GM23338 (cell line): ENCODE results near the gene CFAP251. TPM values are rescaled to one million over a fixed set of nuclear protein-coding genes. Genes with fewer than 3 reads are reported as not detected.

Source experiments
- ATAC-seq: fragments of 200-7000 bp; cut with Tn5 transposase; 3 replicates; pipeline ENCODE4 v1.9.1; 2020
- DNase-seq: peaks from one replicate; pipeline ENCODE4 v3.0.0-alpha.2; 2015; ENCODE audit warnings: low spot score
- H2AFZ ChIP-seq: fragments of 200-600 bp; sonication (generic); 2 replicates; pipeline ENCODE4 v1.8.0; 2016; ENCODE audit warnings: antibody characterized with exemption, mild to moderate bottlenecking, moderate library complexity
- H3F3A ChIP-seq: fragments of 200-600 bp; sonication (generic); replicated peaks from 2 replicates; pipeline ENCODE4 v1.8.0; 2017; ENCODE audit warnings: antibody characterized with exemption, mixed run types, low read depth
- H3K27ac ChIP-seq: fragments of 200-600 bp; sonication (generic); 2 replicates; pipeline ENCODE4 v1.6.1; 2016; ENCODE audit warnings: low read depth
- H3K27me3 ChIP-seq: fragments of 200-600 bp; sonication (generic); 2 replicates; pipeline ENCODE4 v1.8.0; 2016; ENCODE audit warnings: mild to moderate bottlenecking, mixed run types, moderate library complexity; ENCODE audit not compliant: insufficient read depth
- H3K36me3 ChIP-seq: fragments of 200-600 bp; sonication (generic); 2 replicates; pipeline ENCODE4 v1.8.0; 2016; ENCODE audit warnings: mild to moderate bottlenecking; ENCODE audit not compliant: insufficient read depth
- H3K4me1 ChIP-seq: fragments of 200-600 bp; sonication (generic); 2 replicates; pipeline ENCODE4 v1.8.0; 2016; ENCODE audit warnings: mild to moderate bottlenecking, moderate library complexity; ENCODE audit not compliant: insufficient read depth
- H3K4me2 ChIP-seq: fragments of 200-600 bp; sonication (generic); 2 replicates; pipeline ENCODE4 v1.7.1; 2017; ENCODE audit warnings: mixed run types
- H3K4me3 ChIP-seq: fragments of 200-600 bp; sonication (generic); 2 replicates; pipeline ENCODE4 v1.6.1; 2016; ENCODE audit warnings: mixed run types
- H3K79me2 ChIP-seq: fragments of 200-600 bp; sonication (generic); replicated peaks from 2 replicates; pipeline ENCODE4 v1.8.0; 2017; ENCODE audit warnings: mild to moderate bottlenecking; ENCODE audit not compliant: insufficient read depth
- H3K9me2 ChIP-seq: fragments of 200-600 bp; sonication (generic); 2 replicates; pipeline ENCODE4 v1.8.0; 2017; ENCODE audit not compliant: insufficient read depth
- H4K20me1 ChIP-seq: fragments of 200-600 bp; sonication (generic); replicated peaks from 2 replicates; pipeline ENCODE4 v1.8.0; 2017; ENCODE audit warnings: mild to moderate bottlenecking; ENCODE audit not compliant: insufficient read depth
- H3K27ac Mint-ChIP-seq: 2 replicates; pipeline ENCODE4 v1.8.0; 2020; ENCODE audit warnings: inconsistent platforms, mild to moderate bottlenecking, moderate library complexity, mixed read lengths
- H3K27me3 Mint-ChIP-seq: 3 replicates; pipeline ENCODE4 v1.8.0; 2022; ENCODE audit warnings: low read depth, mild to moderate bottlenecking, moderate library complexity, mixed read lengths, inconsistent platforms; ENCODE audit not compliant: insufficient read depth, poor library complexity
- H3K36me3 Mint-ChIP-seq: 3 replicates; pipeline ENCODE4 v1.8.0; 2021; ENCODE audit warnings: low read depth, mild to moderate bottlenecking, inconsistent platforms, moderate library complexity, mixed read lengths
- H3K4me1 Mint-ChIP-seq: 3 replicates; pipeline ENCODE4 v1.8.0; 2020; ENCODE audit warnings: mild to moderate bottlenecking, inconsistent platforms, mixed read lengths
- H3K4me3 Mint-ChIP-seq: 3 replicates; pipeline ENCODE4 v1.8.0; 2021; ENCODE audit warnings: moderate library complexity, mild to moderate bottlenecking, inconsistent platforms, mixed read lengths
- H3K9me3 Mint-ChIP-seq: 3 replicates; pipeline ENCODE4 v1.8.0; 2020; ENCODE audit warnings: moderate library complexity, mild to moderate bottlenecking, inconsistent platforms, mixed read lengths
- JUNB ChIP-seq: IDR thresholded peaks from one replicate; pipeline ENCODE4 v1.6.1; 2016; ENCODE audit warnings: antibody characterized with exemption; ENCODE audit not compliant: unreplicated experiment
- REST ChIP-seq: IDR thresholded peaks from one replicate; pipeline ENCODE4 v1.6.1; 2018; ENCODE audit warnings: antibody characterized with exemption; ENCODE audit not compliant: unreplicated experiment
- polyA plus RNA-seq: library from polyadenylated mRNA; unstranded; fragments of >200 nt; fragmentation: Nextera tagmentation; extraction: Ambion mirVana; gene quantifications from 2 replicates; pipeline ENCODE4 v1.2.1, GENCODE V29; 2016
- total RNA-seq: library from RNA; depleted of rRNA; stranded (reverse); fragments of >200 nt; shearing (Covaris generic); gene quantifications from 2 replicates; pipeline ENCODE4 v1.2.3, GENCODE V29; 2014
- TF ChIP-seq, protein P1 (sequence below): fragments of 250-450 bp; sonication (Bioruptor Pico); IDR thresholded peaks from 2 replicates; pipeline ENCODE4 v1.5.0; 2020; ENCODE audit warnings: mild to moderate bottlenecking, moderate library complexity

Gene CFAP251
- total and polyA plus RNA-seq, 2 experiments from 2014 or later, result 1.4 to 2.5 TPM

- H3K4me1 Mint-ChIP-seq, result no peaks in the 10 kb centered on the region
- H3K27me3 ChIP-seq, result no peaks in the 10 kb centered on the region
- H2AFZ ChIP-seq, result no peak overlapping the region
- H3K4me2 ChIP-seq, result no peak overlapping the region
- H3K79me2 ChIP-seq, result no peaks in the 10 kb centered on the region
- no peak overlapping the region for H3K27ac Mint-ChIP-seq
- peaks cover 22% of the 10 kb centered on the region for H3K36me3 Mint-ChIP-seq
- TF ChIP-seq, protein P1, sequence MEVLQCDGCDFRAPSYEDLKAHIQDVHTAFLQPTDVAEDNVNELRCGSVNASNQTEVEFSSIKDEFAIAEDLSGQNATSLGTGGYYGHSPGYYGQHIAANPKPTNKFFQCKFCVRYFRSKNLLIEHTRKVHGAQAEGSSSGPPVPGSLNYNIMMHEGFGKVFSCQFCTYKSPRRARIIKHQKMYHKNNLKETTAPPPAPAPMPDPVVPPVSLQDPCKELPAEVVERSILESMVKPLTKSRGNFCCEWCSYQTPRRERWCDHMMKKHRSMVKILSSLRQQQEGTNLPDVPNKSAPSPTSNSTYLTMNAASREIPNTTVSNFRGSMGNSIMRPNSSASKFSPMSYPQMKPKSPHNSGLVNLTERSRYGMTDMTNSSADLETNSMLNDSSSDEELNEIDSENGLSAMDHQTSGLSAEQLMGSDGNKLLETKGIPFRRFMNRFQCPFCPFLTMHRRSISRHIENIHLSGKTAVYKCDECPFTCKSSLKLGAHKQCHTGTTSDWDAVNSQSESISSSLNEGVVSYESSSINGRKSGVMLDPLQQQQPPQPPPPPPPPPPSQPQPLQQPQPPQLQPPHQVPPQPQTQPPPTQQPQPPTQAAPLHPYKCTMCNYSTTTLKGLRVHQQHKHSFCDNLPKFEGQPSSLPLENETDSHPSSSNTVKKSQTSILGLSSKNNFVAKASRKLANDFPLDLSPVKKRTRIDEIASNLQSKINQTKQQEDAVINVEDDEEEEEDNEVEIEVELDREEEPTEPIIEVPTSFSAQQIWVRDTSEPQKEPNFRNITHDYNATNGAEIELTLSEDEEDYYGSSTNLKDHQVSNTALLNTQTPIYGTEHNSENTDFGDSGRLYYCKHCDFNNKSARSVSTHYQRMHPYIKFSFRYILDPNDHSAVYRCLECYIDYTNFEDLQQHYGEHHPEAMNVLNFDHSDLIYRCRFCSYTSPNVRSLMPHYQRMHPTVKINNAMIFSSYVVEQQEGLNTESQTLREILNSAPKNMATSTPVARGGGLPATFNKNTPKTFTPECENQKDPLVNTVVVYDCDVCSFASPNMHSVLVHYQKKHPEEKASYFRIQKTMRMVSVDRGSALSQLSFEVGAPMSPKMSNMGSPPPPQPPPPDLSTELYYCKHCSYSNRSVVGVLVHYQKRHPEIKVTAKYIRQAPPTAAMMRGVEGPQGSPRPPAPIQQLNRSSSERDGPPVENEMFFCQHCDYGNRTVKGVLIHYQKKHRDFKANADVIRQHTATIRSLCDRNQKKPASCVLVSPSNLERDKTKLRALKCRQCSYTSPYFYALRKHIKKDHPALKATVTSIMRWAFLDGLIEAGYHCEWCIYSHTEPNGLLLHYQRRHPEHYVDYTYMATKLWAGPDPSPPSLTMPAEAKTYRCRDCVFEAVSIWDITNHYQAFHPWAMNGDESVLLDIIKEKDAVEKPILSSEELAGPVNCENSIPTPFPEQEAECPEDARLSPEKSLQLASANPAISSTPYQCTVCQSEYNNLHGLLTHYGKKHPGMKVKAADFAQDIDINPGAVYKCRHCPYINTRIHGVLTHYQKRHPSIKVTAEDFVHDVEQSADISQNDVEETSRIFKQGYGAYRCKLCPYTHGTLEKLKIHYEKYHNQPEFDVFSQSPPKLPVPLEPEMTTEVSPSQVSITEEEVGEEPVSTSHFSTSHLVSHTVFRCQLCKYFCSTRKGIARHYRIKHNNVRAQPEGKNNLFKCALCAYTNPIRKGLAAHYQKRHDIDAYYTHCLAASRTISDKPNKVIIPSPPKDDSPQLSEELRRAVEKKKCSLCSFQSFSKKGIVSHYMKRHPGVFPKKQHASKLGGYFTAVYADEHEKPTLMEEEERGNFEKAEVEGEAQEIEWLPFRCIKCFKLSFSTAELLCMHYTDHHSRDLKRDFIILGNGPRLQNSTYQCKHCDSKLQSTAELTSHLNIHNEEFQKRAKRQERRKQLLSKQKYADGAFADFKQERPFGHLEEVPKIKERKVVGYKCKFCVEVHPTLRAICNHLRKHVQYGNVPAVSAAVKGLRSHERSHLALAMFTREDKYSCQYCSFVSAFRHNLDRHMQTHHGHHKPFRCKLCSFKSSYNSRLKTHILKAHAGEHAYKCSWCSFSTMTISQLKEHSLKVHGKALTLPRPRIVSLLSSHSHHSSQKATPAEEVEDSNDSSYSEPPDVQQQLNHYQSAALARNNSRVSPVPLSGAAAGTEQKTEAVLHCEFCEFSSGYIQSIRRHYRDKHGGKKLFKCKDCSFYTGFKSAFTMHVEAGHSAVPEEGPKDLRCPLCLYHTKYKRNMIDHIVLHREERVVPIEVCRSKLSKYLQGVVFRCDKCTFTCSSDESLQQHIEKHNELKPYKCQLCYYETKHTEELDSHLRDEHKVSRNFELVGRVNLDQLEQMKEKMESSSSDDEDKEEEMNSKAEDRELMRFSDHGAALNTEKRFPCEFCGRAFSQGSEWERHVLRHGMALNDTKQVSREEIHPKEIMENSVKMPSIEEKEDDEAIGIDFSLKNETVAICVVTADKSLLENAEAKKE (CRISPR knock-in tag), result no peak
- no peak for TF ChIP-seq JUNB
- TF ChIP-seq REST, result no peak
- H3F3A ChIP-seq, result 0 out of 2 replicates have a peak, but pooled peaks cover 3% of the 10 kb centered on the region
- ATAC-seq, result no peak
- H3K27ac ChIP-seq, result no peak overlapping the region
- H3K9me3 Mint-ChIP-seq, result no peaks in the 10 kb centered on the region
- no peak for DNase-seq
- no peak overlapping the region for H3K4me3 Mint-ChIP-seq
- no peak overlapping the region for H3K4me3 ChIP-seq
- H3K27me3 Mint-ChIP-seq, result peaks cover 4% of the 10 kb centered on the region
- no peaks in the 10 kb centered on the region for H3K4me1 ChIP-seq
- H4K20me1 ChIP-seq, result no peaks in the 10 kb centered on the region; the same call in 1 of the 2 replicates
- H3K36me3 ChIP-seq, result no peaks in the 10 kb centered on the region; the same call in 1 of the 2 replicates
- H3K9me2 ChIP-seq, result no peaks in the 10 kb centered on the region
These were observed 9.7 kb upstream of the CFAP251 start for GRCh38 chr12:121908702-121909101.
